Activated effector memory CD4-positive, alpha-beta T cell treated with Interleukin-2 at 50 U/mL for 16 hours (primary cell): ENCODE results near the gene ANKRD65.
"Not testable (repeated sequence)": the region's sequence is repeated elsewhere in the genome, so short reads cannot be mapped to it uniquely, and the experiment has no call there.

Experiments used
- DNase-seq: peaks from one replicate; pipeline ENCODE4 v3.0.0-alpha.2; 2020

ANKRD65 gene

DNA sequence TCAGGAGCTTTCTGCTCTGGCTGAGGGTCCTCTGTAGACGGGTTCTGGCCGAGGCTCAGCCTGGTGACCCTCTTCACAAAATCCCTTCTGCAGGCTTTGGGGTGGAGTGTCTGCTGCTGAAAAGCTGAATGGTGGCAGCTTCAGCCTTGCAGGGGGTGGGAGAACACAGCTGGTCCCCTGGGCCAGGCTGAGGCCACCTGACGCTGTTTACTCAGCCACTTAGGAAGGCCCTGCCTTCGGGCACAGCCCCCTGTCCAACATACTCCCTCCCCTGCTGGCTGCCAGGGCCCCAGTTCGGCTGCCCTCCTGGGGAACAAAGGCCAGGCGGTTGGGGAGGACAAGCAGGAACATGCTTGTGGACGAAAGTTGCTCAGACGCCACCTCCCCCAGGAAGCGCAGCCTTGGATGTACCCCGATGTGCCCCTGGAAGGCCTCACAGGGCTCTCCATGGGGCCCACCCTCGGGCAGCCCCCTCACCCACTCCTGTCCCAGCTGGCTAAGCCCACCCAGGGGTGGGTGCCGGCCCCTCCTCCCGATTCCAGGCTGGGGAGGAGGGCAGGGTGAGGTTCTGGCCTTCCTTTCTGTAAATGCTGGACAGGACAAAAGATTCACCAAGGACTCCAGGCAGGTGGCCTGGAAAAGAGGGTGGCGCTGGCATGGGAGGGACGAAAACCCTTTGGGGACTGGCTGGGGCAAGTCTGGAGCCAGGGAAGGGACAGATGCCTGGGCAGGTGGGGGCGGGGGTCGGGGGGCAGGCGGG, at the start of gene ANKRD65:
Gene ANKRD65, minus strand, starts transcription at position 130 of the 760 bp plus-strand sequence. CDS start 271 bp downstream, outside the sequence.
- no peak for DNase-seq

DNA sequence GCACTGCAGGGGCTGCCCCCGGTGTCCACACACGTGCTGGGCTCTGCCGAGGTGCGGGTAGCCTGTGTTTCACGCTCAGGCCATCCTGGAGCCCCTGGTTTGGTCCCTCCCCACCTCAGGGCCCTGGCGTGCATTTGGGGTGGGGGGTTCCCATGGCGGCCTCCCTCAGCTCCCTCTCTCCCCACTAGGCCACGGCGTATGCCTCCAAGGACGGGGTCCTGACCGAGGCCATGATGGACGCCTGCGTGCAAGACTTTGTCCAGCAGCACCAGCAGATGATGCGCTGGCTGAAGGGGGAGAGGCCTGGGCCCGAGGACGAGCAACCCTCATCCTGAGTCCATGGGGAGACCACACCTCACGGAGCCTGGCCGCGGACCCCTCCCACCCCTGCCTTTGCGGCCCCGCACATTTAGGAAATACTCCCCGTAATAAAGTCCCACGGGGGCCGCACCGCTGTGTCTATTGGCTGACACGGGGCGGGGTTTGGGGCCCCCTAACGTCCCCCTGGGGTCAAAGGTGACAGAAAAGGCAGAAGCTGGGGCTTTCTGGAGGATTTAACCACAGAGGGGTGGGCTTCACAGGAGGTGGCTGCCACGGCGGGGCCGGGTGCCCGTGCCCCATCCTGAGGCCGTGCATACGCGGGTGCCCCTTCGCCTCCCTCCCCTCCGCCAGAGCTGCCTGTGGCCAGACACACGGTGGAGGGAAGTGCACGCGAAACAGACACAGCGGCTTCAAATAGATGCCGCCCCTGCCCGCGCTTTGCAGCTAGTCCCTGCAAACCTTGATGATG, 47.3 kb upstream of the ANKRD65 start:
- not testable (repeated sequence) for DNase-seq

GRCh38 chr1:1463312-1463711, 42.2 kb upstream of the ANKRD65 start:
- no peak for DNase-seq

DNA sequence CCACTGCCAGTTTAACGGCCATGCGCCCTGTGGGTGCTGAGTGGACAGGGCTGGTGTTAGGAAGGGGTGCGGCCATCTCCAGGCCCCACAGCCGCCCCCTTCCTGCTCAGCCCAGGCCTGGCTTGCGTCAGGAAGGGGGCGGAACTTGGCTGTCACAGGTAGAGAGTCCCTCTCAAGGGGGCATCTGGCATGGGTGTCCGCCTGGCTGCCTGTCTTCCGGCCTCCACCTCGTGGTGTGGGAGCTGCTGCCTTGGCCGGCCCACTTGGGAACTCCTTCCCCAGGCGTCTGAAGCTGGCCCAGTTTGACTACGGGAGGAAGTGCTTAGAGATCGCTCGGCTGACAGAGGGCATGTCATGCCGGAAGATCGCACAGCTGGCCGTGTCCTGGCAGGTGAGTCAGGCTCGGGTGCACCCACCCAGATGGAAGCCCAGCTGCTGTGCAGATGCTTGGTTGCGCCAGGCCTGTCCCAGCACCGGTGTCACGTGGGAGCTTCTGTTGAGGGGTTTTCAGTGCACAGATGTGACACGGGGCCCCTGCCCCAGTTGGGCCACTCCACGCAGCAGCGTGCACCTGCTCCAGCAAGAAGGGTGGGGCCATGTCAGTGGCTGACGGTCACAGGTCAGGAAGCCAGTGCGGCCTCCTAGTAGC, 41.4 kb upstream of the ANKRD65 start:
- no peak for DNase-seq

DNA sequence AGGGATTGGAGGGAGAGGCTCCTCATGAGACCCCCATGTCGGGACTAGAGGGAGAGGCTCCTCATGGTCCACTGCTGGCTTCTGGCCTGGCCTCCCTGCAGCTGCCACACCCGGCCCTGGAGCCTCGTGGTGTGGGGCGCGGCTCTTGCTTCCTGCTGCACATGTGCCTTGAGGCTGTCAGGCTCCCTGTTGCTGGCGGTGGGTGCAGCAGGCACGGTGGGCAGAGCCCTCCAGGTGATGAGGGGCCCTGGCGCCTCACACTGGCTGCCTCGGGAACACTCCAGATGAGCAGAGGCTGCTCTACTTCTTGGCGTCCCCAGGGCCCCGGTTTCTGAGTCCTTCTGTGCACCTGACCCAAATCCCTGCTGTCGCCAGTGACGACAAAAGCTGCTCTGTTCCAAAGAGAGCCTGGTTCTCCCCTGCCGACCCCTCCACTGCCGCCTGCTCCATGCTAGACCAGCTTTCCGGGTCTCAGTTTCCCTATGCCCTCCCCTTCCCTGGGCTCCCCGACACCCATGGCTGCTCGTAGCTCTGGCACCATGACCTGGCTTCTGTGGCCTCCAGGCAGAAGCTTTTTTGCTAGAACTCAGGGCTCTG, 40.7 kb upstream of the ANKRD65 start:
- DNase-seq, result no peak

DNA sequence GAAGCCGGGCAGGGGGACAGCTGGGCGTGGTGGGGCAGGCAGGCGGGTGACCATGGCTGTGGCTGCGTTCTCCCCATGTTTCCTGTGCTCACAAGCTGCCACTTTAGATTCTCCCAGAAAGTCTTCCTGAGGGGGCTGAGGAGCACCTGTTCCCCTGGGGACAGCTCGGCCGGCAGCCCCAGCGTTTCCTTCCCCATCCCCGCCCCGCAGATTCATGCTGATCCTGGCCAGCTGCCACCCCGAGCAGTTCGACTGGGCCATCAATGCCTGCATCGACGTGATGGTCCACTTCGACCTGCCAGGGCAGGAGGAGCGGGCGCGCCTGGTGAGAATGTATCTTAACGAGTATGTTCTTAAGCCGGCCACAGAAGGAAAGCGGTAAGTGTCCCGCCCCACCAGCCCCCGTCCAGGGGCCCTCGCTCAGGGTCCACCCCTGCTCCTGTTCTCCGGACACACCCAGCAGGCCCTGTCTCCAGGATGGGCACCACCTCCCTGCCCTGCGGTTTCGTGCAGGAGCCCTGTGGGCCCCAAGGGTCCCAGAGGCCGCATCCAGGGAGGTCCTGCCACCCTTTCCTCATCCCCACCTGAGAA, 39.6 kb upstream of the ANKRD65 start:
- DNase-seq, result no peak

DNA sequence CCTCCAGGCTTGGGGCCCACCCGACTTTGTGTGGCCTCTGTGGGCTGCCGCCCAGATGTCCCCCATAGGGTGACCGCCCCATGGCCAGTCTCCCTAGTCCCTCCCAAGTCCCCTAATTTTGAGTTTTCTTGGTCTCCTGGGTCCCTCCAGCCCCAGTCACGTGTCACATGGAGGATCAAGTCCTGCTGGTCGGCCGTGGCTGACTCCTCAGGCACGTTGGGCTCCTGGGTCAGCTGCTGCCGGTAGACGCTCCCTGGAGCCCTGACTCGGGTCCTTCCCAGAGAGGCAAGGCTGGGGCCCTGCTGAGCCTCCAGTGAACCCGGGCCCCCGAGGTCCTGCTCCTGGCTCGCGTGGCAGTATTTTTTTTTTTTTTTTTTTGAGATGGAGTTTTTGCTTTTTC, 38.6 kb upstream of the ANKRD65 start:
- DNase-seq, result not testable (repeated sequence)

DNA sequence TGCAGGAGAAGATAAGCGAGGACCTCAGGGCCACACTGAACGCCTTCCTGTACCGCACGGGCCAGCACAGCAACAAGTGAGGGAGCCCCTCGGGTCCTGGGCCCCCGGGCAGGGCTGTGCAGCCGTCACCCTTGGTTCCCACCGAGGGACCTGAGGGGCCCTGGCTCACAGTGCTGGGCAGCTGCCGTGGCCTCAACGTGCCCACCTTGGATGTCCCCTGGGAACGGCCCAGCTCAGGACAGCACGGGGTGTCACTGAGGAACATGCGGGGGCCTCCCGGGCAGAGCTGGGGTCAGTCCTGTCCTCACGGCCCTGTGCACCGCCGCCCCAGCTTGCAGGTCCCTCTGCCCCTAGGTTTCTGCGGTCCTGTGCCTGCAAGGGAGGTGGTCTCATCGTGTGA, 38.1 kb upstream of the ANKRD65 start:
- not testable (repeated sequence) for DNase-seq

GRCh38 chr1:1456683-1457255, 35.7 kb upstream of the ANKRD65 start:
- DNase-seq, result not testable (repeated sequence)

DNA sequence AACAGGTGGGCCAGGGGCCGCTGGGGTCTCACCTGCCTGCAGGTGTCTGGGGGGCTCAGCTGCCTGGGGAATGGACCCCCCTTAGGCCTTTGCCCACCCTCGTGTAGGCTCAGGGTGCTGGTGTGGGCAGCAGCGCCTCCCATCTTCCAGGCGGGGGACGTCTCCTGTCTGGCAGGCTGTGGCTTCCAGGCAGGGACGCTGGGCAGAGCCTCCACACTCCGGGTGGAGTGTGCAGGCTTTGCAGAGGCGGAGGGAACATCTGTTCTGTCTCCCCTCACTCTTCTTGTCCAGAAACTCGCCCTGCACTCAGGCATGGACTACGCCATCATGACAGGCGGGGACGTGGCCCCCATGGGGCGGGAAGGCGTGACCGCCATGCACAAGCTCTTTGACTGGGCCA, 34.9 kb upstream of the ANKRD65 start:
- not testable (repeated sequence) for DNase-seq

GRCh38 chr1:1455366-1455884, 34.3 kb upstream of the ANKRD65 start:
- DNase-seq, result no peak

- DNase-seq, result not testable (repeated sequence)
Measured at GRCh38 chr1:1454286-1455056, 33.4 kb upstream of the ANKRD65 start.

GRCh38 chr1:1452882-1453281, 31.8 kb upstream of the ANKRD65 start:
- no peak for DNase-seq

DNA sequence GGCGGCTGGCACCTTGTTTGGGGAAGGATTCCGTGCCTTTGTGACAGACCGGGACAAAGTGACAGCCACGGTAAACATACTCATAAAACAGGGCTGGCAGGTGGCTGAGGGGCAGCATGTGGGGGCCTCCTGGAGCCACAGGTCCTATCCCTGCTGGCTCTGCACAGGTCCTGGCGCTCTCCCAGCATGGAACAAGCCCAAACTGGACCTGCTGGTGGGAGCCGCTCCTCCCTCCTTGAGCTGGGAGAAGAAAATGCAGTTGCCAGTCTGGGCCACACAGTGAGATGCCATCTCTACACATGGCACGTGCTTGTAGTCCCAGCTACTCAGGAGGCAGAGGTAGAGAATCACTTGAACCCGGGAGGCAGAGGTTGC, 31.3 kb upstream of the ANKRD65 start:
- not testable (repeated sequence) for DNase-seq

- DNase-seq, result no peak
Measured at GRCh38 chr1:1451696-1452364, 30.8 kb upstream of the ANKRD65 start.

DNA sequence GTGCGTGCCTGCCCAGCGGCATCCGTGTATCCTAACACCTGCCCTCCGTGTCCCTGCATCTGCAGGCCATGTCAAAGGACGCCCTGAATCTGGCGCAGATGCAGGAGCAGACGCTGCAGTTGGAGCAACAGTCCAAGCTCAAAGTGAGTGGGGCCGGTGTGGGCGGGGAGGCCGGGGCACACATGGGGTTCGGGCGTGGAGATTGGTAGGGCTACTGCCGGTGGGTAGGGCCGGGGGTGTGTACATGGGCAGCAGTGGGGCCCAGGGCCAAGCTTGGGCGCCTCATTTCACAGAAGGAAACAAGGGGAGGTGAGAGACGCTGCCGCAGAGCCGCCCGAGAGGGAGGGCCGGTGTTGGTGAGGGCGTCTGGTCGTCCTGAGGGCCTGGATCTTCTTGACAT, 29.5 kb upstream of the ANKRD65 start:
- not testable (repeated sequence) for DNase-seq

- DNase-seq, result no peak
Measured at GRCh38 chr1:1449099-1449739, 28.1 kb upstream of the ANKRD65 start, which contains the start of gene ATAD3C. ATAD3C (plus strand) TSS chr1:1449689; CDS start chr1:1450684, 995 bp downstream.

DNA sequence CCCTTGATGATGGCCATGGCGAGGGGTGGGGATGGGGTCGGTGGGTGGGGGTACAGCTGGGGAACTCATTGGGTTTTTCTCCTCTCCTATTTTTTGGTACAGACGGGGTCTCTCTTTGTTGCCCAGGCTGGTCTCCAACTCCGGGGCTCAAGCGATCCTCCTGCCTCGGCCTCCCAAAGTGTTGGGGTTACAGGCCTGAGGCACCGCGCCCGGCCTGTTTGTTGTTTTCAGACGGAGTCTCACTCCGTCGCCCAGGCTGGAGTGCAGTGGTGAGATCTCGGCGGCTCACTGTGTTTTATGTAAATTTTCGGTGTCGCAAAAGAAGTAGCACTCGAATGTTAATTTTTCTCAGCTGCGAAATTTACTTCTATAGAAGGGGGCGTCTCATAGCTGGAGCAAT, 25.6 kb upstream of the ANKRD65 start:
- not testable (repeated sequence) for DNase-seq

DNA sequence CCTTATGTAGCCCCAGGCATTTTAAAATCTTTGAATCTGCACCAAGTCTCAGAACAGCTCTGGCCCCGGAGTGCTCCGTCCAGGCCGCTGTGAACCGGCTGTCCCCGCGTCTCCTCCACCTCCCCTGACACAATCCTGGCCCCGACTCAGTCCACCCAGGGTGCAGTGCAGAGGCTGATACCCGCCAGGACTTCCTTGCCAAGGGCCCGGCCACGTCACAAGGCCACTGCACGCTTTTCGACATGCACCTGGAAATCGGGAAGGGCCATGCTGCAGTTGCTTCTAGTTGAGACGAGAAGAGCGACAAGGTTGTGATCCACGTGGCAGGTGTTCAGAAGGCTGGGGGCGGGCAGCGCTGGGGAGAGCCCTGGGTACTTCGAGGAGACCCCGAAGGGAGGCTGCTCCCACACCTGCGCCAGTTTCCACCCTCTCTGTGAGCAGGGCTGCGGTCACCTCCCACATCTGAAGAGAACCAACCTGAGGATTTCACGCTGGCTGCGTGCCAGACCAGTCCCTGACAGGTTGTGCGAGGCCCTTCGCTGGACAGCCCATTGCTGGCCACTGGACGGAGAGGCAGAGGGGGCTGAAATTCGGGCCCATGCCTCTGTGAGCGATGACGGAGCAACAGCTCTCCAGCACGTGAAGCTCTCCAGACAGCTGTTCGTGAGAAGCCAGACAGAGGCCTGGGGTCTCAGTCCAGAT, 21.1 kb upstream of the ANKRD65 start:
- no peak for DNase-seq
